ENCODE results near the gene CAST.
A peak's percentile ranks its signal among the peaks of the same experiment; 100 is the strongest.

CAST gene

DNA sequence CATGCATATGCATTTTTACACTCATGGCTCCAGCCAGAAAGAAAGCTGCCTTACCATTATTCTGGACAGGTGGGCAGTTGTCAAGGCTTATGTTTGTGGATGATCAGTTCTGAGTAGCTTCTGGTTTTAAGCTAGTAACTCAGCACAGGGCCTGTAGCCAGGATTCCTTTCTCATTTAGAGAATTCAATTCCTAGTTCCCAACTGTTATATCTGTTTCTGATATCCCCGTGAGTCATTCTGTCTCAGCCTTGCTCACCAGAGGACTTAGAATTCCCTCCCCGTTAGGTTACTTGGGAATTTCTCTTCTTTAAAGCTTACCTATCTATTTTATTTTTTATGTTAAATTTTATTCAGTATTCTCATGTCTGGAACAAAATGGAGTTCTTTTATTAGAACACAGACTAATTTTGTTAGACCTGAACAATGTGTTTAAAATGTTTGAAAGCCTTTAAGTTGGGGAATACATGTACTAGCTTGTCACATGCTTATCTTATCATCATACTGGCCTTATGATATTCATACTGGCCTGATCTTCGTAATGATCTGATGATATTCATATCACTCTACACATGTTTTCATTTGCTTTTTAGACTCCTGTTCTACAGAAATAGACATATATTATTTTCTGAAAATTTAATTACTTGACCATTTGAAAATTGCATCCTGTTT, 47.1 kb downstream of the CAST start:
- no peak for DNase-seq (ENCODE audit: low read depth in 1 of 2, low spot score in 1 of 2)

DNA sequence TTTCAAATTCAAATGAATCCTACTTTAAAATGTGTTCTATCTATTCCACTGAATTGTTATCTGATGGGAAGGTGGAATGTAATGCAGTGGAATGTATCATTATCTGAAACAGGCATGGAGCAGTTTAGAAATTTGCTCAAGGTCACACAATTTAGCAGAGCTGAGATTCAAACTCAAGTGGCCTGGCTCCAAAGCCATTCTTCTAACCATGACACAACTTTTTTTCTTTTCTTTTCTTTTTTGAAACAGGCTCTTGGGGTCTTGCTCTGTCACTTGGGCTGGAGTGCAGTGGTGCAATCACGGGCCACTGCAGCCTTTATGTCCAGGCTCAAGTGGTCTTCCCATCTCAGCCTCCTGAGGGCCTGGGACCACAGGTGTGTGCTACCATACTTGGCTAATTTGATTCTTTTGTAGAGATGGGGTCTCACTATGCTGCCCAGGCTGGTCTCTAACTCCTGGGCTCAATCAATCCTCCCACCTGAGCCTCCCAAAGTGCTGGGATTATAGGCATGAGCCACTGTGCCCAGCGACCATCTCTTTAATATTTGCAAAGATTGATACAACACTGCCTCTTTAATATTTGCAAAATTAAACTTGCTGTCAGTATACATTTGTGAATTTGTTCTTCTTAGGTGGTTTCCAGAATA, 50.0 kb downstream of the CAST start:
- DNase-seq (ENCODE audit: low read depth in 1 of 2, low spot score in 1 of 2): no peak

DNA sequence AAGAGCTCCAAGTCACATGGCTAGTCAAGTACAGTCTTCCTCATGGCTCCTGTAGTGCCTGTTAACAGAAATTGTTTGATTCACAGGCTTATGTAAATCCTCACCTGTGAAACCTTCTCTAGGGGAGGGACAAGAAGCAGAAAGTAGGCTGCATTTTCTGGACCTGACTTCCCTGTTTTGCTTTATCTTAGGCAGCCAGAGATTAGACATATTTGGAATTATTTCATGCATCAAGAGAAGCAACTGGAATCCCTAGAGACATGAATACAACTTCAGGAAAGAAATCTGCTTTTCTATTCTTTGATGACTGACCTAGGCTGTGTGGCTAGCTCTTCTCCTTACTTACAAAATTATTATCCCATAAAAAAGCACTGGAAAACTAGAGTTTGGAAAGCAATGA, 52.3 kb downstream of the CAST start:
- DNase-seq (ENCODE audit: low read depth in 1 of 2, low spot score in 1 of 2): no peak

DNA sequence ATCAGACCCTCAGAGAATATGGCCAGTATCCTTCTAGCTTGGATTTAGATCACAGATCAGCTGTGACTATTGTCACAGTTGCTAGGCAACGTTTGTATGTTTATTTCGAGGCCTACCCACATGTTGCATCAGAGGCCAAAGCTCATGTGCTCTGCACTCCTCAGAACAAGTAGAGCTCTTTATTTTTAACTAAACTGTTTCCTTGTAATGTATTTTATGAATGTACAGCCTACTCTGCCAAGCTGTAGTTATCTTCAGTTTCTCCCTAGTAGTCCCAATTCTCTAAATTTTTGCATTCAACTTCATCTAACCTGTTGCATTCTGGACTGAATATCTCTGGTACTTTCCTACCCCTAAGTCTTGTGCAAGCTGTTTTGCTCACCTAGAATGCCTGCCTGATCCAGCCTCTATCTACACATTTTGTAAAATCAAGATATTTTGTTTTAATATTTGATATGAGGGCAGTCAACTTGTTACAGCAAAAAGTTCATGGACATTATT, 52.8 kb downstream of the CAST start:
- DNase-seq (ENCODE audit: low read depth in 1 of 2, low spot score in 1 of 2): peak in 1 of 2 donors; percentile 9

DNA sequence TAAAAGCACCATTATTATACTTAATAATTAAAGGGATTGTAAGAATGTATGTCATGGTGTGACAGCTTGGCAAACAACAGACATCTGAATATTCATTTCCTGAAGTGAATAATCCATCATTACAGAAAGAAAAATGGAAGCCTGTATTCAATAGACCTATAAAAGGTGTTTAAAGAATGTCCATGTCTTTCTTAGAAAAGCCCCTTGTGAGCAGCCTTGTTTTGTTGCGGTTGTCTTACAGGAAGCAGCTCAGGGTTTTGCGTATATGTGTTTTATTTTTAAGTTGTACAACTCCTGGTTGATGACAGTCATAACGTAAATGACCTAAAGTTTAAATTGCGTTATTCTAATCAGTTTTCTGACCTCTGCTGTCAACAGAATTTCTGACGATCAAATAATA, 53.8 kb downstream of the CAST start:
- no peak for DNase-seq (ENCODE audit: low read depth in 1 of 2, low spot score in 1 of 2)

DNA sequence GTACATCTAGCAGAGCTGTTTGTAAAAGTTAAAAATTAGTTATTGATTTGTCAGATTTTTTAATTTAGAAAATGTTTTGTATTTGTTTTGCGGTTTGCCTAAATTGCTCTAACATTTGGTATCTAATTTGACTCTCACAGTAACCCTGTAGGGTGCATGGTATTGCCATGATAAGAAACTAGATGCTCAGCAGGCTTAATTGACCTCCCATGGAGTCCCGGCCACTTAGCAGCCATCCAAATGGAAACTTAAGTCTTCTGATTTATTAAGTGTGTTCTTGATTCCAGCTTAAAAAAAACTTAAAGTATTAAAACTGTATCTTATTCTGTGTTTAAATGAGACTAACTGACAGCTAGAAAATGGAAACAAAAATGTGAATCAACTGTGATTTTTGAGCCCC, 54.5 kb downstream of the CAST start:
- DNase-seq (ENCODE audit: low read depth in 1 of 2, low spot score in 1 of 2): no peak

DNA sequence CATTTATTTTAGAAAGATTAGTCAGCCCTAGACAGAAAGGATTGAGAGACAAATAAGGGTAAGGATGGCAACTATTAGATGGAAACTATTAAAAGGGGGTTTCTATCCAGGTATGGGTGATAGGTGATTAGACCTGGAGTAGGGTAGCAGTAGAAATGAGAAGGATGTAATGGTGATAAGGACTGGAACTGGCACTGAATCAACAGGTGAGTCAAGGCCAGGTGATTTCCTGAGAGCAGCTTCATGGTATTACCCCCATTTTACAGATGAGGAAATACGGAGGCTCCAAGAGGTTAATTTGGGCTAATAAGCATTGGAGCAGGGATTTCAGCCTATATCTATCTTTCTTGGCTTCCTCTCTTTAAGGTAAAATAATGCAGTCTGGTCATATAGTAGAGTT, 55.7 kb downstream of the CAST start:
- DNase-seq (ENCODE audit: low read depth in 1 of 2, low spot score in 1 of 2): no peak

DNA sequence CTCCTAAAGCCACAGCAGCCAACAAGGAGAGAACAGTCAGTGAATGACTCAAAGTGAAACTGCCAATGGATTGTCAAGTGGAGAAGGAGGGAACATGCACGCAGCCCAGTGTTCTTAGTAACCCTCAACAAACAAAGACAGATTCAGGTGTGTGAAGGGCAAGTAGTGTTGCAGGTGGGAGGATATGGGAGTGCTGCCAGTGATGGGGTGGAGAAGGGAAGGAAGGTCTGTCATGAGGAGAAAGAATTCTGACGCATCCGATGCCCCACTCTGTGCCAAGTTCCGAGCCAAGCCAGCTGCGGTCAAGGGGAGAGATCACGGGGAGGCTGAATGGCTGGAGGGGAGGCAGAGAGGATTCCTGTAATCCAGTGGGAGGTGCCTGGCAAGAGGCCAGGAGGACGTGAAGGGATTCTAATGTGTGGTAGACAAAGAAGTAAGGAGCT, 56.5 kb downstream of the CAST start:
- DNase-seq (ENCODE audit: low read depth in 1 of 2, low spot score in 1 of 2): no peak

DNA sequence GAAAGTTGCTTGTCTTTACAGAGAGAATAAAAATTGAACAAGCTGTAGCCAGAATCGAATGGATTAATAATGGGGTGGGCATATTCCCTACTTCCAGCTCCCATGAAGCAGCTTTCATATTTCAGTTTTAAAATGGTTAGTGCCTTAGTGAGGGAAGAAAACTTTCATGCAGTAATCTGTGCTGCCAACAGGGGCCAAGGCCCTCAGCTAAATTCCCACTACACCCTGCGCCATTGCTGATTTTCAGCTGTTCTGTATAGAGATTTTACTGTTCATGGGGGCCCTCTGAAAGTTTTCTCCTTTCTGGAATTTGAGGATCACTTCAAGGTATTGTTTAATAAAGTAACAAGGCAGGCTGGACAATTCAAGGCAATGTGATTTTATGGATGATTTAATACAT, 58.2 kb downstream of the CAST start:
- DNase-seq (ENCODE audit: low read depth in 1 of 2, low spot score in 1 of 2): no peak

DNA sequence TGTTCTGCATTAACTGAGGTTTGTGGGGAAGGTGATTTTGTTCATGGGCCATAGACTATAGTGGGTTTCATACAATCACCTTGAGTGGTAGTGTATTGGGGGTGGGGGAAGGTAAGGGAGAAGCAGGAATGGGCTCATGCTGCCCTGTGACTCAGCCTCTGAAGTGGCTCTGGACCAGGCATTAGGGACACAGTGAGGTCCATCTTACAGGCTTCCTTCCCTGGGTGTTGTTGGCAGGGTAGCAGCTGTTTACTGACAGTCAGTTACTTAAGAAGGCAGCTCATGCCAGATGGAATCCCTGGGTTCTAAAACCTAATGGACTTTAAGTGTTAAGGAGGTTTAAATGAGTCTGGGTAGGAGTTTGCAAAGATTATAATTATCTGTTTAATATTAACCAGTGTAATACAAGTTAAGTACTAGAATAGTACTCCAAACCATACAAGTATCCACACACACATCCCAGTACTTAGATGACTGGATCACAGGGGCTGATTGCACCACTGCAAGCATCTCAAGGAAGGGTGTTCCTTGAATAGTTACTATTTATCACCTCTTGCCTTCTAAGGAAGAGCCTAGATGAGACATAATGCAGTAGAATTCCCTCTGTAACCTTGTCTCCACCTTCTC, 59.3 kb downstream of the CAST start:
- DNase-seq (ENCODE audit: low read depth in 1 of 2, low spot score in 1 of 2): no peak

DNA sequence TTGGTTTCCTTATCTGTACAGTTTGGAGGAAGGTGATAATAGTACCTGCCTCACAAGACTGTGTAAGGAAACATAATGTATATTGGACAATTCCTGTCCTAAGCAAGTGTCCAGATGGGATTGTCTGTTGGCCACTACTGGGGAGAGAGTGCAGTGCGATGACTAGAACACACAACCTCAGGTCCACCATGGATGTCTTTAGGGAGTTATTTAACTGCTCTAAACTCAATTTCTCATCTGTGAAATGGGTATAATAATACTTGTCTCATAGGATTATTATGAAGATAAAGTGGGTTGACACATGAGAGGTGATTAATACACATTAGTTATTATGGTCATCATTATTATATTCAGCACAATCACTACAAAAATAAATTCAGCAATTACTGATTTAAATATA, 63.1 kb downstream of the CAST start:
- no peak for DNase-seq (ENCODE audit: low read depth in 1 of 2, low spot score in 1 of 2)

DNA sequence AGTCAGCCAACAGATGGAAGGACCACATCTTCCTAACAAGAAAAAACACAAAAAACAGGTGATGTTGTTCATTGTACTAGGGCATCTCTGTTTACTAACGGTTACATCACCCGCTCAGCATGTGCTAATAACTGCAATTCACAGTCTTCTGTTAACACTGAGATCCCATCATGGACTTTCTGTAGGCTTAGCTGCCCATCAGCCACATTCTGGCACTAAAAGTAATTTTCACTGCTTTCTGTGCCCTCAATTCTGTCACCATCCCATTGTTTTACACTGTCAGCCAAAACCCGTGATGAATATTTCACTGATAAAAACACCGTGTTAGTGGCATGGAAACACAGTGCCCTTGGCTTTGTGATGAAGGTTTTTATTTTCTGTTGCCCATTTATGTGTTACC, 64.6 kb downstream of the CAST start:
- no peak for DNase-seq (ENCODE audit: low read depth in 1 of 2, low spot score in 1 of 2)

DNA sequence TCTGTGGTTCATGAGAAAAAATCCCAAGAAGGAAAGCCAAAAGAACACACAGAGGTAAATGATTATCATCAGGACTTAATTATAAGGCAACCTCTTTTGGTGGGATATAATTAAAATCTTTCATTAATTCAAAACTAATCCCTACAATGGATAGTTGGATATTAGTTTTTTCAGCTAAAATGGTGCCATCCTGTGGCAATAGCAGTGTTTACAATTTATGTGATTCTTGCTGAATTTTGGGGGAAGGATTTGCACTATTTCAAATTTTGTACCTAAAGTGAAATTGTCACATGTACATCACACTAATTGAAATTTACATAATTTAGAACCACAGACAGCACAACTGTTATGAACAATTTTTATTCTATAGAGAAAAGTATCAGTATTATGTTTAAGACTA, 67.0 kb downstream of the CAST start:
- DNase-seq (ENCODE audit: low read depth in 1 of 2, low spot score in 1 of 2): no peak

DNA sequence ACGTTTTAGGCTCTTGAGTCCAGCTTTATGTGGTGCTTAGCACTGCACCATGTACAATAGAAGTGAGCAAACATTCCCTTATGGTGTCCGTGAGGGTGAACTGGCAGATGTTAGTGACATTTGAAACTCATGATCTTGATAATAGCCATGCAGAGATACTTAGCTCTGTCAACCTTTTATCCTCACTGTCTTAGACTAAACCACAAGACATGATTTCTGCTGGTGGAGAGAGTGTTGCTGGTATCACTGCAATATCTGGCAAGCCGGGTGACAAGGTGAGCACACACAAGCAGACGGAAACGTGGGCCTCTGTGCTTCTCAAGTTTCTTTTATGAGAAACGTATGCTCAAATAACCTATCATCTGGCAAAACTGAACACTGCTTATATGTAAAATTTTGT, 68.4 kb downstream of the CAST start:
- no peak for DNase-seq (ENCODE audit: low read depth in 1 of 2, low spot score in 1 of 2)

DNA sequence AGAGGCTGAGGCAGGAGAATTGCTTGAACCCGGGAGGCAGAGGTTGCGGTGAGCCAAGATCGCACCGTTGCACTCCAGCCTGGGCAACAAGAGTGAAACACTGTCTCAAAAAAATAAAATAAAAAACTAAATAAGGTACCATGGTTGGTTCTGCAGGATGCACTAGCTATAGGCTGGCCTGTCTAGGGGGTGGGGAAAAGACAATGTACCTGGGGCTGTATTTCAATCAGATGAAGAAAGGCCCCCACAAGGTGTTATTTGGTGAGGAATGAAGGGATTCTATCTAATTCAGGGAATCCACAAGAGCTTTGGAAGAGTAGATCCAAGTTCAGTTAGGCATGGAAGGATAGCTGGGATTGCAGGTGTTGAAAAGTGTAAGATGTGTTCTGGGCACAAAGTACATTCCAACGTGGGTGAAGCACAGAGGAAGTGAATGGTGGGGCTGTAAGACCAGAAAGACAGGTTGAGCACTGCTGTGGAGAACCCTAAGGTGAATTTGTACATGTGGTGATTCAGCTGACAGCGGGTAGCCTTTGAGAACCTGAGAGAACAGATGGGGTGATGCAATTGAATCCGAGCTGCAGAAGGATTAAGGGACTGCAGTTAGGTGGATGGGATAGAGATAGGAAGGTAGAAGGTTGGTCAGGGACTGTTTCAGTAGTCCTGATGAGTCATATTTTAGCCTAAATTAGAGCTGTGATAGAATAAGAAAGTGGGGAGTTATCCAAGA, 71.8 kb downstream of the CAST start:
- DNase-seq (ENCODE audit: low read depth in 1 of 2, low spot score in 1 of 2): no peak

DNA sequence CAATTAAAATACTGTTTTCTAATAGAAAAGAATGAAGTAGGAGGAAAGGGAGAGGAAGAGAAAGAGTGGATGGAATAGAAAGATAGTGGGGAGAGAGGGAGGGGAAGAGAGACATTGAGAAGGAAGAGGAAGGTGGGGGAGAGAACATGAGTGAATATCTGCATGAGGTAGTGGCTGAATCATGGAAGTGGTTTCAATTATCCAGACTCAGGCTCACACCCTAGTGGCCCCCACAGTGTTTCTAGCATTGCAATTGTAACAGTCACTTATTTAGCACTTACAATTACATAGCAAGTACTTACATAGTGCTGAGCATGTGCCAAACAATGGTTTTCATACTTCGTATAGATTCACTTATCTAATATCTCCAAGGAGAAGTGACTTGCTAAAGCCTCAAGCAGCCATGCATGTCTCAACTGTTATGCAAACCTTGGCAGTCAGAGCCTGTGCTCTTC, 72.7 kb downstream of the CAST start:
- no peak for DNase-seq (ENCODE audit: low read depth in 1 of 2, low spot score in 1 of 2)

DNA sequence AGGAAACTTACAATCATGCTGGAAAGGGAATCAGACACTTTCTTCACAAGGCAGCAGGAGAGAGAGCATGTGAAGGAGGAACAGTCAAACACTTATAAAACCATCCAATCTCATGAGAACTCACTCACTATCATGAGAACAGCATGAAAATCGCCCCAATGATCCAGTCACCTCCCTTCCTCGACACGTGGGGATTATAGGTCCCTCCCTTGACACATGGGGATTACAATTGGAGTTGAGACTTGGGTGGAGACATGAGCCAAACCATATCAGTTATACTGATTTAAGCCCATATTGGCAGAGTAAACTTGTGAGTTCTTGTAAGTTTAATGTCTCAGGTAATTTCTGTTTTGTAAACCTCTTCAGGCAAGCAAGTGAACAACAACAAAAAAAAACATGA, 74.8 kb downstream of the CAST start:
- DNase-seq (ENCODE audit: low read depth in 1 of 2, low spot score in 1 of 2): no peak

DNA sequence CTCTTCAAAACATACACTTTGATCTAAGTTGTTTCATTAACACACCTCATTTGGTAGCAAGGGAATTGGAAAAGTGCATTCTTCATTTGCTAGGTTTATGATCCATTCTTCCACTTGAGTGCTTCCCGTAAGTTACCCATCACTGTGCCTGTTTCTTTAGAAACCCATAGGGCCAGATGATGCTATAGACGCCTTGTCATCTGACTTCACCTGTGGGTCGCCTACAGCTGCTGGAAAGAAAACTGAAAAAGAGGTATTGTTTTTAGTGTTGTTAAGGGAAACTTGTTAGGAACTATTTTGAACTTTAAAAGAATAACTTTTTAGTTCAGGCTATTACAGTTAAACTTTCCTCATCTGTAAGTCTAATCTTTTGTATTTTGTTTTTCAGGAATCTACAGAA, 78.9 kb downstream of the CAST start:
- no peak for DNase-seq (ENCODE audit: low read depth in 1 of 2, low spot score in 1 of 2)

DNA sequence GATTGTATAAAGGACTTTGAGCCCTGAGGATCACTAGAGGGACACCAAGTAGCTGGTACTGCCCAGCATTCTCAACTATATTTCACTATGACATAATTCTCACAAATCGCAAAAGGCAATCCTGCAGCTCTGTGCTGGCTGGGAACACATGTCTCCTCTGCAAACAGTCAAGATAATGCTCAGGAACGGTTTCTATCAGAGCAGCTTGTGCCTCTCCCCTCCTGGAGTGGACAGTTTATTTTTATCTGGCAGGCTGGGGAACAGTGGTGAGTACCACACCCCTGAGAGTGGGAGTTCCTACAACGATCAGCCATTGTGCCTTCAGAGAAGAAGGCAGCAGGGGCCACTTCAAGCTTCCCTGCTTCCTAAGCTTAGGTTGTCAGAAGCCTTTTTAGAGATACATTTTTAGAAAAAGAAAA, 79.7 kb downstream of the CAST start:
- no peak for DNase-seq (ENCODE audit: low read depth in 1 of 2, low spot score in 1 of 2)

DNA sequence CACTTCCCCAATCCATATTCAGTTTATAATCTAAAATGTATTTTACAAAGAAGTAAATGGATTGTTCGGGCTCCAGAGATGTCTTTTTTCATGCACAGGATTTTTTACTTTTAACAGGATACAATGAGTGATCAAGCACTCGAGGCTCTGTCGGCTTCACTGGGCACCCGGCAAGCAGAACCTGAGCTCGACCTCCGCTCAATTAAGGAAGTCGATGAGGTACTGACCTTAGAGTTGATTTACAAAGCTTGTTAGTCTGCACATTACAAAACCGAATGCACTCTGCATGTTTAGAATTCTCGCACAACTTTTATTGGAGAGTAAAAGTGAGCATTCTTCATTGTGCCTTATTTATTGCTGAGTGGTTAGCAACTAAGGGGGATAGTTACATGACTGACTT, 80.4 kb downstream of the CAST start:
- DNase-seq (ENCODE audit: low read depth in 1 of 2, low spot score in 1 of 2): no peak

DNA sequence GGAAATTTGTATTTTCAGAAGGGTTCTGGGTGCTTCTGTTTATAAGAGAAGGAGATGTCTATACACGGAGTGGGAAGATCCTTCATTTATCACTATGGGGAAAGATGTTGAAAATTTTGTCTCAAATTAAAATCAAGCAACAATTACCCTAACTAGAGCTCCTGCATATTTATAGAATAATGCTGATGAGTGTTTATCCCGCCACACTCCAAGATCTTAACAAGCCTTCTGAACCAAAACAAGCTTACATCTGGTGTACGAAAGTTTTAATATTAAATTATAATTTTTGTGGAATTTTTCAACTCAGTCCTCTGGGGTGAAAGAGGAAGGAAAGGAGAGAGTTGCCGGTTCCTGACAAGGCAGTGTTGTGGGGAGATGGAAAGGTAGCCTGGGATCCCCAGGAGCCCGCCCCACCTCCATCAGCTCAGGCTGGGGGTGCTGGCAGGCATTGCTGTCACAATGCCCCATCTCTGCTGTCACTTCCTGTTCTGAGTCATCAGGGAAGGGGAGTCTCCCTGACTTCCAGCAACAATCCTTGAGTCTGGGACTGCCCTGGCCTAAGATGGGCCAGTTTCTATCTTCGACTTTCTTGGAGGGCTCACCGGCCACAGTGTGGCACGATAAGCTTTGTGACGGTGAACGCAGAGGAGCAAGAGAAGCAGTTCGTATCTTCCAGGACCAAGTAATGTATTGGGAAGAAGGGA, 81.0 kb downstream of the CAST start:
- DNase-seq (ENCODE audit: low read depth in 1 of 2, low spot score in 1 of 2): no peak

All from activated CD4-positive, alpha-beta T cell treated with anti-CD3 and anti-CD28 coated beads, Interleukin-2, amount 50 U/mL, for 24 hours (primary cell).